ENCODE measurements around the gene UBE2L3.
"Not testable (repeated sequence)": the region's sequence is repeated elsewhere in the genome, so short reads cannot be mapped to it uniquely, and the experiment has no call there.

UBE2L3 gene

GRCh38 chr22:21602579-21602978 lies 35.1 kb downstream of the UBE2L3 start:
- DNase-seq (ENCODE audit: low read depth), result no peak

- DNase-seq (ENCODE audit: low read depth), result no peak
Observed at GRCh38 chr22:21603973-21604372, 36.5 kb downstream of the UBE2L3 start.

DNA sequence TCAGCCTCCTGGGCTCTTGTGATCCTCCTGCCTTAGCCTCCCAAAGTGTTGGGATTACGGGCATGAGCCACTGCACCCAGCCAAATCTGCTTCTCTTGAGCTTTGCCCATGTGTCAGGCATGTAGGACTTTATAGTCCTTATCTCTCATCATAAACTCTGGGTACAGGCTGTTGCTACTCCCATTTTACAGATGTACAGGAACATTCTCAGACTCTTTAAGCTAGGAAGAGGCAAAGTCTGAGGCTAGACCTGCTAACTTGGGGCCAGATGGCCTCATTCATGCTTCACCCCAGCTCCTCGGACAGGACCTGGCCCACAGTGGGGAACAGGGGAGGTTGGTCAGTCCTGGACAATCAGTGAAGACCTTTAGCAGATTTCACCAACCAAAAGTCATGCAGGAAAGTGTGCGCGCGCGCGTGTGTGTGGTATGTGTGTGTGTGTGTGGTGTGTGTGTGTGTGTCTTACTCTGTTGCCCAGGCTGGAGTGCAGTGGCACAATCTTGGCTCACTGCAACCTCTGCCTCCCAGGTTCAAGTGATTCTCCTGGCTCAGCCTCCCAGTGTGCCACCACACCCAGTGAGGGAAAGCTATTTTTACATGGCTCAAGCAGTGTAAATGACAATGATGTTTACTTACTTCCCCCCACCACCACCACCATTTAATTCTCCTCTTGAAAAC lies 38.5 kb downstream of the UBE2L3 start:
- DNase-seq (ENCODE audit: low read depth), result no peak

DNA sequence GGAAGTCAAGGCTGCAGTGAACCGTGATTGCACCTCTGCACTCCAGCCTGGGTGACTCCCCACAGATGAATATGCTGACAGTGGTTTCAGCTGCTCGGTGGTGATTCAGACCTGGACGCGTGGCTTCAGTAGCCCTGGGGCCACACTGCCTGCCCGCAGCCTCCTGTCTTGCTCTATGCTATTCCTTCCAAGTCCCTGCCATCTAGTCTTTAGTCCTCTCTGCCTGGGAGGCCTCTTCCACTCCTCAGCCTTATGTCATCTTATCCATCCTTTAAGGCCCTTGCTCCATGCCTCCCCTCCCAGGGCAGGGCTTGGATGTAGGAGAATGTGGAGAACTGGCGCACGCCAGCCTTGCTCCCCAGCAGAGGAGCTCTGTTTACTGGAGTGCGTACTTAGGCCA lies 39.3 kb downstream of the UBE2L3 start:
- DNase-seq (ENCODE audit: low read depth), result no peak

GRCh38 chr22:21609556-21610157 lies 42.1 kb downstream of the UBE2L3 start:
- not testable (repeated sequence) for DNase-seq (ENCODE audit: low read depth)

DNA sequence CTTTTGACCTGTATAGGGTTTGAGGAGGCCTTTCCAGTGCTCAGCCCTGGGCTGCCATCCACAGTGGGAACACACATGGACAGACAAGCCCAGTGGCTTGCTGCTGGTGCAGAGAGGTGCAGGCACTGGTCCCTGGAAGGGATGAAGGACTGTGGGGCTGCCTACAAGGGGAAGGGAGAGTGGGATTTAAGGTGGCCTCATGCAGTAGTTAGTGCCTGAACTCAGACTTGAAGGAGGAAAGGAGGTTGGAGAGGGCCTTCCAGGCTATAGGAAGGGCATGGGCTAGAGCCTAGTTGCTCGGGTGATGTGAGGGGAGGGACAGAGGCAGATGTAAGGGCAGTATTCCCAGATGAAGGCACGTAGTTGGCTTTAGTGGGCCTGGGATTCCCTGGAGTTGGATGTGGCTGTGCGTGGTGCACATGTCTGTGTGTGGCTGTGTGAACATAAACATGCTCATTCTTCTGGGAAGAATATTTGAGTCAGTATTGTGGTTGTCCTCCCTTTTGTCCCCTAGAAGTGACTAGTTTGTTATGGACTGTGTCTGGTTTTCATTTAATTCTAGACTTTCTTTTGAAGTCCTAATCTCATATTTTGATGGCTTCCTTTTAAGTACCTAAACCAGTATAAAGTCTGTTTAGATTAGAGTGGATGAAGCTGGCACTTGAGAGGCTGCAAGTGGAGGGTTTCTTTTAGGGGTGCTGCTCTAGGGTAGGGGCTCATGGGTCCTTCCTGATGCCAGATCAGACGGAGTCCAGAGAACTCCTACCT lies 43.9 kb downstream of the UBE2L3 start:
- DNase-seq (ENCODE audit: low read depth), result no peak

DNA sequence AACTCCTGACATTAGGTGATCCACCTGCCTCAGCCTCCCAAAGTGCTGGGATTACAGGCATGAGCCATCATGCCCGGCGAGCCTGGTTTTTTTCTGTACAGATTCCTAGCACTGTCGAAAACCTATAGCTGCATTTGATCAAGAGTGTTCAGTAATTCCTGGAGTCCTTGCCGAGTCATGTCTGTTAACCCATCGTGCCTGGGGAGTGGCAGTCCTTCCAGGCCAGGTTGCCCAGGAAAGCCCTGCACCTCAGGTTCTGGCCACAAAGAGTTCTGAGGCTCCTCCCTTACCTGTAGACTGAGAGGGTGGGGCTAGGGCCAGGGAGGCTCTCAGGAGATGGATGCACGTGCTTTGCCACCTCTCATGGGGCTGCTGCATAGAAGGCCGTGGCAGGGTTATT lies 45.3 kb downstream of the UBE2L3 start:
- no peak for DNase-seq (ENCODE audit: low read depth)

GRCh38 chr22:21613553-21614233 lies 46.2 kb downstream of the UBE2L3 start:
- no peak for DNase-seq (ENCODE audit: low read depth)

- no peak for DNase-seq (ENCODE audit: low read depth)
Observed at GRCh38 chr22:21615731-21616130, 48.2 kb downstream of the UBE2L3 start.

- not testable (repeated sequence) for DNase-seq (ENCODE audit: low read depth)
Observed at GRCh38 chr22:21617337-21617736, 49.8 kb downstream of the UBE2L3 start.

DNA sequence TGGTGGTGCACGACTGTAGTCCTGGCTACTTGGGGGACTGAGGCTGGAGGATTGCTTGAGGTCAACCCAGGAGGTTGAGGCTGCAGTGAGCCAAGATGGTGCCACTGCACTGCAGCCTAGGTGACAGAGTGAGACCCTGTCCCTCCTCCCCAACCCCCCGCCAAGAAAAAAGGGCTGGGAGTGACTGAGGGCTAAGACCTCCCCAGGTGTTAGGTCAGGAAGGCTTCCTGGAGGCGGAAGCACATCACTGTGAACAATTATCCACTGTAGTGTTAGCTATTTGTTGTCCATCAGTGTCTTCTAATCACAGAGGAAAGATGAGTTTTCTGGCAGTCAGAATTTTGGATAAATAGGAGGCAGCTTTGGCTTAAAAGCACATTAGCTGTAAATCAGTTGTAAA lies 53.5 kb downstream of the UBE2L3 start:
- no peak for DNase-seq (ENCODE audit: low read depth)

GRCh38 chr22:21622011-21622918 lies 54.8 kb downstream of the UBE2L3 start:
- no peak for DNase-seq (ENCODE audit: low read depth)

- no peak for DNase-seq (ENCODE audit: low read depth)
Observed at GRCh38 chr22:21622919-21623647, 55.6 kb downstream of the UBE2L3 start.

DNA sequence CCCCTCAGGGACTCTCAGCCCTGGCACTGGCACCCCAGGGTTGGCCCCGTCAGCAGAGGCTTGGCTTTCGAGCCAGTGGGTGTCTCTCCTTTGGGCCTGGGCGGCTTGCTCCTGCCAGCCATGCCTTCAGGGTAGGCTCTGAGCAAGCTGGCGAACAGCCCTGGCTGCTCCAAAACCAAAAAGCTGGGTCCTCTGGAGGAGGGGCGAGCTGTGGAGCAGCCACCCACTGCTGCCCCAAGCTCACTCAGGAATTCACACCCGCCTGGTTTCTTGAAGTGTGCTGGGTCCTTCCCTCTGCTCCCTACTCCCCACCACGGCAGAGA lies 56.1 kb downstream of the UBE2L3 start:
- no peak for DNase-seq (ENCODE audit: low read depth)

- no peak for DNase-seq (ENCODE audit: low read depth)
Observed at GRCh38 chr22:21624120-21624879, 56.8 kb downstream of the UBE2L3 start.

DNA sequence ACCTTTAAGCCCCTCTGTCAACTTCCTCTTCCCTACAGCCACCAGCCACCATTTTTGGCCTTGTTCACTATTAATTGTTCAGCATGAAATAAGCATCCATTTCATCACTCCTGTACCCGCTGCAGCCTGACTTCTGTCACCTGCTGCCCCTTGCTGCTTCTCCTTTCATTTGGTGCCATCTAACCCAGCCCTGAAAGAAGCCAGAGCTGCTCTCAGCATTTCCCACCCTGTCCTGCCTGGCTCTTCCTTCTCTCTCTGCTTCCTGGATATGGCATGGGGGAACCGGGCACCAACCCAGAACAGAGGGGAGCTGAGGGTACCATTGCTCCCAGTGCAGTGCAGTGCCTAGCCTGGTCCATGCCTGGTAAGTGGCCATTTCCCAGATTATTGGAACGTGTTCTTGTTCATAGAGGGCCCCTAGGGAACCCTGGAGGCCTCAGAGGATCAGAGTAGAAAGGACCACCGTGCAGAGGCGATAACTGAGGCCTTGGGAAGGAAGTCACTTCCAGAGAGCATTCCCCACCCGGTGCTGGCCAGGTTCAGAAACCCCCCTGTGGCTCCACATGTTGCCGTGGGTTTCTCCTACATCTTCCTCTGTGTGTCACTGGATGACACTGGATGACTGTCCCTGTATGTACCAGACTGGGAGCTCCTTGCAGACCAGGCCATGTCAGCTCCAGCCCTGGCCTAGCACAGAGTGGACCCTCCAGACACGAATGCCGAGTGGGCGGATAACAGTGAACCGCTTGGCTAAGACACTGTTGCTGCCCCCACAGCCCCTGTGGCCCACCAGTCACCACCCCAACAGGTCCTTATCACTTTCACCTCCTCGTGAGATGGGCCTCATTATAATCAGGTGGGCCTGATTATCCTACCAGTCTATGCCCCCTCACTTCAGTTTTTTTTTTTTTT lies 57.6 kb downstream of the UBE2L3 start:
- no peak for DNase-seq (ENCODE audit: low read depth)

- no peak for DNase-seq (ENCODE audit: low read depth)
Observed at GRCh38 chr22:21626073-21626734, 58.7 kb downstream of the UBE2L3 start.

DNA sequence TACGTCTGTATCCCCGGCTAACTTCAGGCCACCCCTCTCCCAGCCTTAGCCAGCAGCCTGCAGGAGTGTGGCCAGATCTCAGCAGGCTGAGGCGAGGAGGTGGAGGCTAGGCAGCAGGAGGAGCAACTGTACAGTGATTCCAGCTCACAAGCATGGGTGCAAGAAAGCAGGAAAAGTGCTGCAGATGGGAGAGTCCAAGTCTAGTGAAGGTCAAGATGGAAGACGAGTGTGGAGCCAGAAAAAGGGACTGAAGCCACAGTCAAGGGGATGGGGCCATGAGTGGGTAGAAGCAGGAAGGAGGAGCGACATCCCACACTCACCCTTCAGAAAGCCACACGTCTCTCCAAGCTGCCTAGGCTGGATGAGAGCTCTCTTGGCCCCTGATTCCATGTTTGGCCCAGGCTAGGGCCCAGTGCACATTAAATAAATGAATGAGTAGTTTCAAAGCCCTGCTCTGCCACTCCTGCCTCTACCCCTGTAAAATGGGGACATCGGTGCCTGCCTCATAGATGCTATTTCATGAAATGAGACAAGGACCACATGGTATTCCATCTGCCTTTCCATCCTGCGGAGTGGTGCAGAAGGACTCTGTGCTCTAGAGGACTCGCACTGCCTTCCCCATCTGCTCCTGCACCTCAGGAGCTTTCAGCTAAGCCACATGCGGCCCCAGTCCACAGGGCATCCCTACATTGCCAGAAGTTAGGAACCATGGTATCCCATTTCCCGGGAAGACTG lies 59.4 kb downstream of the UBE2L3 start:
- DNase-seq (ENCODE audit: low read depth), result no peak

Data from HS-5 (cell line).